Keratinocyte (primary cell): ENCODE data around the gene PPME1.

Source experiments
- CTCF ChIP-seq, 3 experiments: IDR thresholded peaks in 1 of 3; conservative IDR thresholded peaks in 1 of 3; optimal IDR thresholded peaks in 1 of 3; 2 replicates in 2 of 3; 3 replicates in 1 of 3; pipeline versions ENCODE3 to v1.5.1; 2011; ENCODE audit warnings: low read length in 3 of 3, mild to moderate bottlenecking in 3 of 3, moderate library complexity in 2 of 3, control low read depth in 1 of 3, inconsistent platforms in 1 of 3; ENCODE audit not compliant: insufficient read depth in 2 of 3; ENCODE audit errors: extremely low read depth in 1 of 3
- EZH2 ChIP-seq: IDR thresholded peaks from one replicate; pipeline ENCODE4 v1.6.1; 2012; ENCODE audit warnings: inconsistent platforms, mild to moderate bottlenecking, low read length, moderate library complexity

DNA sequence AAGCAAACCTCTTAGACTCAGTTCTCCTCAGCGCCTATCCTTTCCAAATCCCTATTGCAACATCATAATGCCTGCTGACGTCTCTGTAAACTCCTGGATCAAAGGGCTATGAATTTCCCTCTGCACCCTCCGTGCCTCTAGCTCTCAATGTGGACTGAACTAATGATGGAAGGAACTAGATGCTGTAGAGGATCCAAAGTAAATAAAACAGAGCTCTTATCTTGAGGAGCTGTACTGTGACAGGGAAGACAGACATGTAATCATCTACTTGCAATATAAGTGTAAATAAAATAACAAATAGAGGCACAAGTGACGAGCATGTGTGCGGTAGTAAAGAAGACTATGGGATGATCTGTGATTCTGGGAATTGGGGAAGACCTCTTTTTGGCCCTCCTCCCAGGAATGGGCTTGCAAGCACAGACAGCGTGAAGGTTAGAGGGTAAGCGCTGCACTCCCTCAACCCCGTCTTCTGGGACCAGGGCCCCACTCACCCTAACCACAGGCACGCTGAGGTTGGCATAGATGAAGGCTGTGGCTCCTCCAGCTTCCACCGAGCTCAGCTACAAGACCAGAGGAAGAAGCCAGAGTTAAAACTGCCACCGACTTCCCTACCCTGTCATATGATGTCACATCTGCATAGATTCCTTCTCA, 98.2 kb downstream of the PPME1 start:
- TF ChIP-seq CTCF (optimal IDR thresholded peaks at IDR 0.05 in 1 of 3, IDR thresholded peaks at IDR 0.05 in 1 of 3, conservative IDR thresholded peaks at IDR 0.05 in 1 of 3; ENCODE audit: extremely low read depth in 1 of 3, insufficient read depth in 2 of 3, low read length in 3 of 3) (no peak), EZH2 (no peak)
